GM18858 (cell line): ENCODE measurements around the gene AGPAT3.
"Not testable (repeated sequence)": the region's sequence is repeated elsewhere in the genome, so short reads cannot be mapped to it uniquely, and the experiment has no call there.

ENCODE experiments used
- ATAC-seq: cut with Tn5 transposase; IDR thresholded peaks from one replicate; pipeline ENCODE4 v1.9.1; 2021; ENCODE audit not compliant: unreplicated experiment

Gene AGPAT3

GRCh38 chr21:43864962-43865539, at the start of gene AGPAT3:
AGPAT3 (plus strand) TSS chr21:43865223; CDS start chr21:43959682, 94,459 bp downstream.
- ATAC-seq = no peak

GRCh38 chr21:43815991-43816390, 49.0 kb upstream of the AGPAT3 start:
- no peak for ATAC-seq

GRCh38 chr21:43816611-43817071, 48.4 kb upstream of the AGPAT3 start:
- no peak for ATAC-seq

- no peak for ATAC-seq
Observed at GRCh38 chr21:43817157-43818086, 47.6 kb upstream of the AGPAT3 start.

- no peak for ATAC-seq
Observed at GRCh38 chr21:43818685-43819084, 46.3 kb upstream of the AGPAT3 start.

GRCh38 chr21:43819511-43820405, 45.3 kb upstream of the AGPAT3 start:
- ATAC-seq = no peak

- no peak for ATAC-seq
Observed at GRCh38 chr21:43820466-43820865, 44.6 kb upstream of the AGPAT3 start.

- not testable (repeated sequence) for ATAC-seq
Observed at GRCh38 chr21:43822166-43822565, 42.9 kb upstream of the AGPAT3 start.

GRCh38 chr21:43822741-43823140, 42.3 kb upstream of the AGPAT3 start:
- ATAC-seq = not testable (repeated sequence)

GRCh38 chr21:43824333-43825241, 40.4 kb upstream of the AGPAT3 start:
- no peak for ATAC-seq

GRCh38 chr21:43825242-43825935, 39.6 kb upstream of the AGPAT3 start:
- ATAC-seq = no peak

- ATAC-seq = no peak
Observed at GRCh38 chr21:43825936-43826622, 38.9 kb upstream of the AGPAT3 start.

- ATAC-seq = no peak
Observed at GRCh38 chr21:43826623-43826974, 38.4 kb upstream of the AGPAT3 start.

GRCh38 chr21:43827015-43827611, 37.9 kb upstream of the AGPAT3 start:
- no peak for ATAC-seq

- ATAC-seq = no peak
Observed at GRCh38 chr21:43829161-43829560, 35.9 kb upstream of the AGPAT3 start.

GRCh38 chr21:43829575-43830119, 35.4 kb upstream of the AGPAT3 start:
- ATAC-seq = no peak

GRCh38 chr21:43832158-43832550, 32.9 kb upstream of the AGPAT3 start:
- no peak for ATAC-seq

GRCh38 chr21:43832648-43833047, 32.4 kb upstream of the AGPAT3 start:
- no peak for ATAC-seq
